GM12872 (cell line): ENCODE measurements around the gene PTPRO.

Experiments
- CTCF ChIP-seq: IDR thresholded peaks from 3 replicates; pipeline ENCODE4 v1.5.1; 2011; ENCODE audit warnings: low read depth, mild to moderate bottlenecking, low read length, moderate library complexity; ENCODE audit not compliant: insufficient read depth

PTPRO gene

GRCh38 chr12:15329891-15330290, 7.6 kb downstream of the PTPRO start:
- no peak for TF ChIP-seq CTCF

- TF ChIP-seq CTCF: no peak
These were observed 11.9 kb downstream of the PTPRO start for GRCh38 chr12:15334225-15334624.

GRCh38 chr12:15335959-15336358, 13.7 kb downstream of the PTPRO start:
- TF ChIP-seq CTCF: no peak

- no peak for TF ChIP-seq CTCF
These were observed 14.7 kb downstream of the PTPRO start for GRCh38 chr12:15336768-15337553.

GRCh38 chr12:15341371-15341770, 19.1 kb downstream of the PTPRO start:
- TF ChIP-seq CTCF: no peak

GRCh38 chr12:15344561-15344960, 22.3 kb downstream of the PTPRO start:
- TF ChIP-seq CTCF: no peak

- no peak for TF ChIP-seq CTCF
These were observed 24.2 kb downstream of the PTPRO start for GRCh38 chr12:15346488-15346887.
